Endometrial microvascular endothelial cells (primary cell): ENCODE data around the gene SAMD15. TPM values are rescaled to one million over a fixed set of nuclear protein-coding genes. Genes with fewer than 3 reads are reported as not detected.
"Not testable (repeated sequence)": the region's sequence is repeated elsewhere in the genome, so short reads cannot be mapped to it uniquely, and the experiment has no call there.

Experiments used
- in situ Hi-C: cut with HindIII; loops from 2 replicates; pipeline ENCODE4 v1.10.0; 2017; ENCODE audit warnings: low sequenced_read_pairs, low pct_unique_long_range_greater_than_20kb; ENCODE audit errors: inconsistent ontology term
- total RNA-seq: library from RNA; depleted of rRNA; stranded (reverse); fragments of >200 nt; gene quantifications from one replicate; pipeline ENCODE4 v1.2.3, GENCODE V29; 2015; ENCODE audit errors: inconsistent ontology term

Gene SAMD15
- total RNA-seq, 1 donor from 2014 or later = 0.65 TPM

DNA sequence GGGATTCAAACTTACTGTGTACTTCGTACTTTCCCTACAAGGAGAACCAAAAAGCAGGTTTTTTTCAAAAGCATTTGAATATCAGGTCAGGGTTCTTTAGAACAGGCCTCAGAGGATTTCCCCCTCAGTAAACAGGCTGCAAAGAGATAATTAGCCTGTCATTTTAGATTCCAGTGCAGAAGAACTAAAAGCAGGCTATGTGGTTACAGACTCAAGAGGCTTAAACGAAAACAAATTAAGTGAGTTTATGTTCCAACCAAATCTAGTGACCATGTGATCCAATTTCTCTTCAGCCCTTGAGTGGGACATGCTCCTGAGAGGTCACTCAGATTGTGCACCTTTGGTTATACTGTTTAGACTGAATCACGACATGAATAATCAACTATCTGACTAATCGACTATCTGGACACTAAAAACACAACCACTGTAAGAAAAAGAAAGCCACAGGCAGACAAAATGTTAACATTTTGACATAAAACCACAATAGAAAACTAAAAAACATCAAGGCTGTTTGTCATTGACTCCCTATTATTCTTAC is 4.8 kb upstream of the SAMD15 start:
- in situ Hi-C loops = no loop called here

DNA sequence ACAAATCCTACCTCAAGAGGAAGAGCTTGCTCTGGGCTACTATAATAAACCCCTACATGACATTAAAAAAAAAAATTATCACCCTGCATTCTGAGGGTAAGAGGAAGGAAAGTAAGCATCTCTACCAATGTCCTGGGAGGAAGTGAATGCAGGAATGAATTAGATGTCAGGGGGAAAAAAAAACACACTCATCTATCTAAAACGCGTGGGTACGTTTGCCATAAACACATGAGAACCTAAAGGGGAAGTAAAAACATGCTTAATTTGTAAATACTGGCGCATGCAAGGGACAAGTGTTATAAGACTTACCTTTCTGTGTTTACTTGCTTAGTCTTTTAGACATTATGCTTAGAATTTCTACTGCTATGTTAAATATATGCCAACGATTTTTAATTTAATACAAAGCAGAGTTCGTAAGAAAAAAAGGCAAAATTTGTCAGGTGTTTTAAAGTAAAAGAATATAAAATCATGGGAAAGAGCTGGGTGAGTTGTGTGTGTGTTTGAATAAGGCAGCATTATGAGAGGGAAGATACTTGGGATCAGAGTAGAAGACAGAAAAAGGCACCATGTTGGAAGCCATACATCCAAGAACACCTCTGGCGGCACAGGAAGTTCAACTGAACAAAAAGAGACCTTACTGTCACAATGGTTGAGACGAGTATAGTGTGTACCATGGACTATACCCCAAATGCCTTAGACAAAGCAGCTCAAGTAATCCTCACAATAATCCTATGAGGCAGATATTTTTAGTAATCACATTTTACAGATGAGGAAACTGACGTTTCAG is 1.8 kb upstream of the SAMD15 start:
- in situ Hi-C loops = no loop called here

- in situ Hi-C loops = no loop called here
Measured at GRCh38 chr14:77375973-77376770, 1.0 kb upstream of the SAMD15 start.

DNA sequence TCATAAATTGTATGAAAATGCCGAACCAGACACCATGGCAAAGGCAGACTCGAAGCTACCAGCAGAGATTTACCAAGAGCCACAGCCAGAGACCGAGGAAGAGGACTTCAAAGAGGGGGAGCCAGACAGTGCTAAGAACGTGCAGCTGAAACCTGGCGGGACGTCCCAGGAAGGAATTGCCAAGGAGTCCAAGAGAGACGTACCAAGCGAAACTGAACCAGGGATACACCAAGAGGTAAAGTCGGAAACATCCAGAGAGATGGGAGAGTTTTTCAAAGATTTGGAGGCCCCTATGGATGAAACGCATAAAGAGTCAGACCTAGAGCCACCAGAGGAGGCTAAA is 294 bp downstream of the SAMD15 start:
- in situ Hi-C loops = no loop called here

DNA sequence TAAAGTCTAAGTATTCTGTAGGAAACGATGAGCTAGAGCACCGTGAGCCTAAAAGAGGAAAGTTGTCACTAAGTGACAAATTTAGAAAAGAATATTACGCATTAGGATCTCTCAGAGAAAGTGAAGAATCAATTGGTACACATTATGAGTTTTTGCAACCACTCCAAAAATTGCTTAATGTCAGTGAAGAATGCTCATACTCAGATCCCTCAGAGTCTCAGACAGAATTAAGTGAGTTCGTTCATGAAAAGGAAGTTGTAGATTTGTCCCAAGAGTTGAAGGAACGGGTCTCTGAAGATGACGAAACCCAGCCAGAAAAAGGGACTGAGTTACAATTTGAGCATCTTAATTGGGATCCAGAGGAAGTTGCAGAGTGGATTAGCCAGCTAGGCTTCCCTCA is 1.5 kb downstream of the SAMD15 start:
- in situ Hi-C loops = no loop called here

DNA sequence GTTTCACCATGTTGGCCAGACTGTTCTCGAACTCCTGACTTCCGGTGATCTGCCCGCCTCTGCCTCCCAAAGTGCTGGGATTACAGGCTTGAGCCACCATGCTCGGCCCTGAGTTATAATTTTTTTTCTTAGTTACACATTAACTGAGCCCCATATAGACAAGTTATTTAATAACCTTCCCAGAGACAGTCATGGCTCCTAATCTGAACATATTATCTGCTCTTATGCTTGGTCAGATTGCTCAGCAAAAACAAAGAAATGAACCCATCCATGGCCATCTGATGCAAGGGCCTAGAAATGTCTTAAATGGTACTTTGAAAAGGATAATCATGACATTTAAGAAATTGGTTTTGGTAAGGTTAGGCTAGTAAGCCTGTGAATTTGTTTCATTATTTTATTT is 13.0 kb downstream of the SAMD15 start:
- in situ Hi-C loops = no loop called here

DNA sequence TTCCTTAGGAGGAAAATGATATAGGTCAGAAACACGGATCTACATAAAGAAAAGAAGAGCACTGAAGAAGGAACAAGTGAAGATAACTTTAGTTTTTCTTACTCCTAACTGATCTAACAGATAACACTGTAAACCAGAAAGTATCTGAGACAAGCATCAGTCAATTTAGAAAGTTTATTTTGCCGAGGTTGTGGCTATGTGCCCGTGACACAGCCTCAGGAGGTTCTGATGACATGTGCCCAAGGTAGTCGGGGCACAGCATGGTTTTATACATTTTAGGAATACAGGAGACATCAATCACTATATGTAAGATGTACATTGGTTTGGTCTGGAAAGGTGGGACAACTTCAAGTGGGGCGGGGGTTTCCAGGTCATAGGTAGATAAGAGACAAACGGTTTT is 23.0 kb downstream of the SAMD15 start:
- in situ Hi-C loops = no loop called here

DNA sequence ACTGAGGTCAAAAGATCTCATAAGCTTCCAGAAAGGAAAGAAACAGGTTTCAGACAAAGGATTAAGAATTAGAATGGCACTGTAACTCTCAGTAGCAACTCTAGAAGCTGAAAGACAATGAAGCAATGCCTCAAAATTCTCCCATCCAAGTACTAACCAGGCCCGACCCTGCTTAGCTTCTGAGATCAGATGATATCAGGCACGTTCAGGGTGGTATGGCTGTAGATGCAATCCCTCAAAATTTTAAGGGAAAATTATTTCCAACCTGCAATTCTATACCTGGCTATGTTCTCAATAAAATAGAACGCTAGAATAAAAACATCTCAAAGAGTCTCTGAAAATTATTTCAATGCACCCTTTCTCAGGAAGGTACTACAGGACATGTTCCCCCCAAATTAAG is 26.6 kb downstream of the SAMD15 start:
- in situ Hi-C loops = no loop called here

DNA sequence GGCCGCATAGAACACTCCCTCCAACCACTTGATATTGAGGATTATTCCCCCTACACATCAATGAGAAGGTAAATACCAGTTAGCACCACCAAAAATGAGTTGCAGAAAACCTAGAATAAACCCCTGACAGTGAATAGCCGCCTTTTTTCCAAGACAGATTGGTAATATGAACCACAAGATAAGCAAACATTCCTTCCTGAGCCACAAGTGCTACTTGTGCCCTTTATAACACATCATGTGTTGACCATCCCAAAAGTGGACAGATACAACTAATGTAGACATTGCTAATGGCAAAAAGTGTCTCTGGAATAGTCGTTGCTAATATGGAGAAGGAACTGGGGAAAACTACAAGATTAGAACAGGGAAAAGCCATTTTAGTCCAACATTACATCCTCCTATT is 28.9 kb downstream of the SAMD15 start:
- in situ Hi-C loops = no loop called here

GRCh38 chr14:77406718-77407117 is 29.5 kb downstream of the SAMD15 start:
- in situ Hi-C loops = no loop called here

DNA sequence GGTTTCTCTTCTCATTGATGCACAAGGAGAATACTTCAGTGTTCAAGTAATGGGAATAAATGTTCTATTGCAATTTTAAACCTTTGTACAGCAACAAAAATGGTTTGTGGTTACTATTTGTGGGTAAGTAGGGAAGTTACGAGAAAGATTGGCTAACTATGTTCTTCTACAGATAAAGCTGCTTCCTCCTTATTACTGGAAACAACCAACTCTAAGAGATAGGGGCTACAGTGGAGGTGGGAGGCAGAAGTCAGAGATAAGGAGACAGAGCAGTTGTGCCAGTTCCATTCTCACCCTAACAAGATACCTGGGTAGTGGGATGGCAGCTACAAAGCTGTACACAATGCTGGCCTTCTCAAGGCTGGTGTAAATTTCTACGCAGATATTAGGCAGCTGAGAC is 30.0 kb downstream of the SAMD15 start:
- in situ Hi-C loops = no loop called here

DNA sequence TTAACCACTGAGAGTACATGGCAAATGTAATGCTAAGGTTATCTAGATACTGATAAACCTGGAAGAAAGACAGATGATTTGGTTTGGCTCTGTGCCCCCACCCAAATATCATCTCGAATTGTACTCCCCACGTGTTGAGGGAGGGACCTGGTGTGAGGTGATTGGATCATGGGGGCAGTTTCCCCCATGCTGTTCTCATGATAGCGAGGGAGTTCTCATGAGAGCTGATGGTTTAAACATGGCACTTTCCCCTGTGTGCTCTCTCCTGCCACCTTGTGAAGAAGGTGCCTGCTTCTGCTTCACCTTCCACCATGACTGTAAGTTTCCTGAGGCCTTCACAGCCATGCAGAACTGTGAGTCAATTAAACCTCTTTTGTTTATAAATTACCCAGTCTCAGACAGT is 32.0 kb downstream of the SAMD15 start:
- in situ Hi-C loops = no loop called here

DNA sequence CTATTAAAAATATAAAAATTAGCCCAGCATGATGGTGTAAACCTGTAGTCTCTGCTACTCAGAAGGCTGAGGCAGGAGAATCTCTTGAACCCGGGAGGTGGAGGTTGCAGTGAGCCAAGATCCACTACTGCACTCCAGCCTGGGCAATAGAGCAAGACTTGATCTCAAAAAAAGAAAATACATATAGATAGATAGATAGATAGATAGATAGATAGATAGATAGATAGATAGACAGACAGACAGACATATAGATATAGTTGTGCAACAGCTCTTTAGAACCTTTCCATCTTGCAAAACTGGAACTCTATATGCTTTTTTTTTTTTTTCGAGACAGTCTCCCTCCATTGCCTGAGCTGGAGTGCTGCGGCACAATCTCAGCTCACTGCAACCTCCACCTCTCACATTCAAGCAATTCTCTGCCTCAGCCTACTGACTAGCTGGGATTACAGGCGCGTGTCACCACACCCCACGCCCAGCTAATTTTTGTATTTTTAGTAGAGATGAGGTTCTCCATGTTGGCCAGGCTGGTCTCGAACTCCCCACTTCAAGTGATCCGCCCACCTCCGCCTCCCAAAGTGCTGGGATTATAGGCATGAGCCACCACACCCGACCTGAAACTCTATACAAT is 38.3 kb downstream of the SAMD15 start:
- in situ Hi-C loops = not testable (repeated sequence)

DNA sequence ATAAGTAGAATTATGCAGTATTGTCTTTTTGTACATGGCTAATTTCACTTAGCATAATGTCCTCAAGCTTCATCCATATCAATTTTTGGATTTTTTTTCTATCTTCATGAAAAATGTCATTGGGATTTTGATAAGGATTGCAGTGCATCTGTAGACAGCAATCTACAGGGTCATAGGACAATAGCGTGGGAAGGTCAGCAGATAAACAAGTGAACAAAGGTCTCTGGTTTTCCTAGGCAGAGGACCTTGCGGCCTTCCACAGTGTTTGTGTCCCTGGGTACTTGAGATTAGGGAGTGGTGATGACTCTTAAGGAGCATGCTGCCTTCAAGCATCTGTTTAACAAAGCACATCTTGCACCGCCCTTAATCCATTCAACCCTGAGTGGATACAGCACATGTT is 38.9 kb downstream of the SAMD15 start:
- in situ Hi-C loops = not testable (repeated sequence)

DNA sequence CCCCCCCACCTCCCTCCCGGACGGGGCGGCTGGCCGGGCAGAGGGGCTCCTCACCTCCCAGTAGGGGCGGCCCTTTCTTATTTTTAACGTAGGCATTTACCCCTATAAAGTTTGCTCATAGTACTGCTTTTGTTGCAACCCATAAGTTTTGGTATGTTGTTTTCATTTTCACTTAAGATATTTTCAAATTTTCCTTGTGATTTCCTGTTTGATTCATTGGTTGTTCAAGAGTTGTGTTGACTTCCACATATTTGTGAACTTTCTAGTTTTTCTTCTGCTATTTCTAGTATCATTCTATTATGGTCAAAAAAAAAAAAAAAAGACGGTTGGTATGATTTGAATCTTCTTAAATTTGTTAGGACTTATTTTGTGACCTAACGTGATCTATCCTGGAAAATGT is 39.7 kb downstream of the SAMD15 start:
- in situ Hi-C loops = no loop called here

DNA sequence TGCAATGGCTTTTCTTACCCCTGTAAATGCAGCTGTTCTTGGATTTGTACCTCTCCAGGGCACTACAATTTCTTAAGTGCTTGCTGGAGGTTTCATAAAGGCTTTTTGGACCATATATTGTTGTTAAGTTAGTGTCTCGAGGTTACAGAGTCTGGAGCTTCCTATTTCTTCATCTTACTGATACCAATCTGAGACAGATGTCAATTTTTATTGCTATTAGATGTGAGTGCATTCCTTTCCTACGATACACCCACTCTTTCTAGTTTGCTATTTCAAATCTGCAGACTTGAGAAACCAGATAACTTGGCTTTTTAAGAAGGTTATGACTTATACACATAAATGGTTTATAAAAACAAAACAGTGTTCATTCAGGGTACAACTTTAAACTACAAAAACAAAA is 44.0 kb downstream of the SAMD15 start:
- in situ Hi-C loops = no loop called here

DNA sequence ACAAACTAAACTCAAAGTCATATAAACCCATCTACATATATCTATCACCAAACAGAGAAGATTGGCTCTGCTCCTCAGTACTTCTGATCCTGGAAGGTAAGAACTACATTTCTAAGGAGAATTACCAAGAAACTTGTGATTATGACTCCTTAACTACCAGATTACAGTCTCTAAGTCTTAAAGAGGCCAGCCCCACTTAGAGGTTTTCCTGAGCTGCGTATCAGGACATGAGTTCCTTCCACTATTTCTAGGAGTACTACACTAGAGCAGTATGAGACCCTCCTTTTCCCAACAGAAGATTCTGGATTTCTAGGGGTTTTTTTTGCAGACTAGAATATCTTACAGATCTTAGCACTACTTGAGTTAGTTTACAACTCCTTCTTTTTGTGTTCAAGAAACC is 46.2 kb downstream of the SAMD15 start, which contains the start of gene NOXRED1:
Gene NOXRED1 (minus strand): TSS at position 101 of the 400 bp plus-strand sequence. CDS start 634 bp downstream, outside the sequence.
- in situ Hi-C loops = no loop called here

GRCh38 chr14:77424862-77425261 is 47.7 kb downstream of the SAMD15 start:
- in situ Hi-C loops = no loop called here

- in situ Hi-C loops = no loop called here
Measured at GRCh38 chr14:77426396-77426795, 49.2 kb downstream of the SAMD15 start.

GRCh38 chr14:77436042-77436441 is 58.9 kb downstream of the SAMD15 start:
- in situ Hi-C loops = no loop called here
